ENCODE data around the gene SLC43A1.

- no peak for TF ChIP-seq POLR2AphosphoS5 (IDR thresholded peaks at IDR 0.05; ENCODE audit: low read depth)
- TF ChIP-seq EZH2phosphoT487 (IDR thresholded peaks at IDR 0.05; ENCODE audit: unreplicated experiment): no peak
- no peak for TF ChIP-seq CTCF (conservative IDR thresholded peaks at IDR 0.05; ENCODE audit: low read depth in 2 of 2)
- no peak for TF ChIP-seq JUNB (IDR thresholded peaks at IDR 0.05; ENCODE audit: unreplicated experiment)
- no peak for TF ChIP-seq EZH2 (IDR thresholded peaks at IDR 0.05; ENCODE audit: low read depth, unreplicated experiment)
- TF ChIP-seq, protein P1, sequence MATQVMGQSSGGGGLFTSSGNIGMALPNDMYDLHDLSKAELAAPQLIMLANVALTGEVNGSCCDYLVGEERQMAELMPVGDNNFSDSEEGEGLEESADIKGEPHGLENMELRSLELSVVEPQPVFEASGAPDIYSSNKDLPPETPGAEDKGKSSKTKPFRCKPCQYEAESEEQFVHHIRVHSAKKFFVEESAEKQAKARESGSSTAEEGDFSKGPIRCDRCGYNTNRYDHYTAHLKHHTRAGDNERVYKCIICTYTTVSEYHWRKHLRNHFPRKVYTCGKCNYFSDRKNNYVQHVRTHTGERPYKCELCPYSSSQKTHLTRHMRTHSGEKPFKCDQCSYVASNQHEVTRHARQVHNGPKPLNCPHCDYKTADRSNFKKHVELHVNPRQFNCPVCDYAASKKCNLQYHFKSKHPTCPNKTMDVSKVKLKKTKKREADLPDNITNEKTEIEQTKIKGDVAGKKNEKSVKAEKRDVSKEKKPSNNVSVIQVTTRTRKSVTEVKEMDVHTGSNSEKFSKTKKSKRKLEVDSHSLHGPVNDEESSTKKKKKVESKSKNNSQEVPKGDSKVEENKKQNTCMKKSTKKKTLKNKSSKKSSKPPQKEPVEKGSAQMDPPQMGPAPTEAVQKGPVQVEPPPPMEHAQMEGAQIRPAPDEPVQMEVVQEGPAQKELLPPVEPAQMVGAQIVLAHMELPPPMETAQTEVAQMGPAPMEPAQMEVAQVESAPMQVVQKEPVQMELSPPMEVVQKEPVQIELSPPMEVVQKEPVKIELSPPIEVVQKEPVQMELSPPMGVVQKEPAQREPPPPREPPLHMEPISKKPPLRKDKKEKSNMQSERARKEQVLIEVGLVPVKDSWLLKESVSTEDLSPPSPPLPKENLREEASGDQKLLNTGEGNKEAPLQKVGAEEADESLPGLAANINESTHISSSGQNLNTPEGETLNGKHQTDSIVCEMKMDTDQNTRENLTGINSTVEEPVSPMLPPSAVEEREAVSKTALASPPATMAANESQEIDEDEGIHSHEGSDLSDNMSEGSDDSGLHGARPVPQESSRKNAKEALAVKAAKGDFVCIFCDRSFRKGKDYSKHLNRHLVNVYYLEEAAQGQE (IDR thresholded peaks at IDR 0.05; ENCODE audit: unreplicated experiment): no peak
- no peak for TF ChIP-seq ZNF114 (CRISPR knock-in tag; IDR thresholded peaks at IDR 0.05)
- no peak for TF ChIP-seq ETS1 (IDR thresholded peaks at IDR 0.05)
- no peak for TF ChIP-seq CREB1 (CRISPR knock-in tag; IDR thresholded peaks at IDR 0.05; ENCODE audit: low read depth)
- TF ChIP-seq, protein P2, sequence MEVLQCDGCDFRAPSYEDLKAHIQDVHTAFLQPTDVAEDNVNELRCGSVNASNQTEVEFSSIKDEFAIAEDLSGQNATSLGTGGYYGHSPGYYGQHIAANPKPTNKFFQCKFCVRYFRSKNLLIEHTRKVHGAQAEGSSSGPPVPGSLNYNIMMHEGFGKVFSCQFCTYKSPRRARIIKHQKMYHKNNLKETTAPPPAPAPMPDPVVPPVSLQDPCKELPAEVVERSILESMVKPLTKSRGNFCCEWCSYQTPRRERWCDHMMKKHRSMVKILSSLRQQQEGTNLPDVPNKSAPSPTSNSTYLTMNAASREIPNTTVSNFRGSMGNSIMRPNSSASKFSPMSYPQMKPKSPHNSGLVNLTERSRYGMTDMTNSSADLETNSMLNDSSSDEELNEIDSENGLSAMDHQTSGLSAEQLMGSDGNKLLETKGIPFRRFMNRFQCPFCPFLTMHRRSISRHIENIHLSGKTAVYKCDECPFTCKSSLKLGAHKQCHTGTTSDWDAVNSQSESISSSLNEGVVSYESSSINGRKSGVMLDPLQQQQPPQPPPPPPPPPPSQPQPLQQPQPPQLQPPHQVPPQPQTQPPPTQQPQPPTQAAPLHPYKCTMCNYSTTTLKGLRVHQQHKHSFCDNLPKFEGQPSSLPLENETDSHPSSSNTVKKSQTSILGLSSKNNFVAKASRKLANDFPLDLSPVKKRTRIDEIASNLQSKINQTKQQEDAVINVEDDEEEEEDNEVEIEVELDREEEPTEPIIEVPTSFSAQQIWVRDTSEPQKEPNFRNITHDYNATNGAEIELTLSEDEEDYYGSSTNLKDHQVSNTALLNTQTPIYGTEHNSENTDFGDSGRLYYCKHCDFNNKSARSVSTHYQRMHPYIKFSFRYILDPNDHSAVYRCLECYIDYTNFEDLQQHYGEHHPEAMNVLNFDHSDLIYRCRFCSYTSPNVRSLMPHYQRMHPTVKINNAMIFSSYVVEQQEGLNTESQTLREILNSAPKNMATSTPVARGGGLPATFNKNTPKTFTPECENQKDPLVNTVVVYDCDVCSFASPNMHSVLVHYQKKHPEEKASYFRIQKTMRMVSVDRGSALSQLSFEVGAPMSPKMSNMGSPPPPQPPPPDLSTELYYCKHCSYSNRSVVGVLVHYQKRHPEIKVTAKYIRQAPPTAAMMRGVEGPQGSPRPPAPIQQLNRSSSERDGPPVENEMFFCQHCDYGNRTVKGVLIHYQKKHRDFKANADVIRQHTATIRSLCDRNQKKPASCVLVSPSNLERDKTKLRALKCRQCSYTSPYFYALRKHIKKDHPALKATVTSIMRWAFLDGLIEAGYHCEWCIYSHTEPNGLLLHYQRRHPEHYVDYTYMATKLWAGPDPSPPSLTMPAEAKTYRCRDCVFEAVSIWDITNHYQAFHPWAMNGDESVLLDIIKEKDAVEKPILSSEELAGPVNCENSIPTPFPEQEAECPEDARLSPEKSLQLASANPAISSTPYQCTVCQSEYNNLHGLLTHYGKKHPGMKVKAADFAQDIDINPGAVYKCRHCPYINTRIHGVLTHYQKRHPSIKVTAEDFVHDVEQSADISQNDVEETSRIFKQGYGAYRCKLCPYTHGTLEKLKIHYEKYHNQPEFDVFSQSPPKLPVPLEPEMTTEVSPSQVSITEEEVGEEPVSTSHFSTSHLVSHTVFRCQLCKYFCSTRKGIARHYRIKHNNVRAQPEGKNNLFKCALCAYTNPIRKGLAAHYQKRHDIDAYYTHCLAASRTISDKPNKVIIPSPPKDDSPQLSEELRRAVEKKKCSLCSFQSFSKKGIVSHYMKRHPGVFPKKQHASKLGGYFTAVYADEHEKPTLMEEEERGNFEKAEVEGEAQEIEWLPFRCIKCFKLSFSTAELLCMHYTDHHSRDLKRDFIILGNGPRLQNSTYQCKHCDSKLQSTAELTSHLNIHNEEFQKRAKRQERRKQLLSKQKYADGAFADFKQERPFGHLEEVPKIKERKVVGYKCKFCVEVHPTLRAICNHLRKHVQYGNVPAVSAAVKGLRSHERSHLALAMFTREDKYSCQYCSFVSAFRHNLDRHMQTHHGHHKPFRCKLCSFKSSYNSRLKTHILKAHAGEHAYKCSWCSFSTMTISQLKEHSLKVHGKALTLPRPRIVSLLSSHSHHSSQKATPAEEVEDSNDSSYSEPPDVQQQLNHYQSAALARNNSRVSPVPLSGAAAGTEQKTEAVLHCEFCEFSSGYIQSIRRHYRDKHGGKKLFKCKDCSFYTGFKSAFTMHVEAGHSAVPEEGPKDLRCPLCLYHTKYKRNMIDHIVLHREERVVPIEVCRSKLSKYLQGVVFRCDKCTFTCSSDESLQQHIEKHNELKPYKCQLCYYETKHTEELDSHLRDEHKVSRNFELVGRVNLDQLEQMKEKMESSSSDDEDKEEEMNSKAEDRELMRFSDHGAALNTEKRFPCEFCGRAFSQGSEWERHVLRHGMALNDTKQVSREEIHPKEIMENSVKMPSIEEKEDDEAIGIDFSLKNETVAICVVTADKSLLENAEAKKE (CRISPR knock-in tag; IDR thresholded peaks at IDR 0.05): no peak
- no peak for TF ChIP-seq NANOG (IDR thresholded peaks at IDR 0.05; ENCODE audit: borderline replicate concordance)
- TF ChIP-seq ZNF331 (CRISPR knock-in tag; IDR thresholded peaks at IDR 0.05; ENCODE audit: low read depth): no peak
- no peak for TF ChIP-seq STAT1 (IDR thresholded peaks at IDR 0.05; ENCODE audit: unreplicated experiment)
Measured at GRCh38 chr11:57549983-57550382, 34.5 kb upstream of the SLC43A1 start.
